DND-41 (cell line): ENCODE data around the gene ZEB1.
A peak's percentile ranks its signal among the peaks of the same experiment; 100 is the strongest.

ENCODE experiments used
- ATAC-seq: fragments of 200-7000 bp; cut with Tn5 transposase; 3 replicates; pipeline ENCODE4 v1.9.1; 2021; ENCODE audit warnings: low read depth; ENCODE audit not compliant: insufficient read depth
- DNase-seq: peaks from one replicate; pipeline ENCODE4 v3.0.0-alpha.2; 2020
- H2AFZ ChIP-seq: 2 replicates; pipeline ENCODE4 v1.6.0; 2012; ENCODE audit warnings: low read depth, low read length
- H3K27ac ChIP-seq: 2 replicates; pipeline ENCODE4 v1.5.1; 2012; ENCODE audit warnings: low read length, inconsistent platforms
- H3K27me3 ChIP-seq: fragments of 200-600 bp; sonication (generic); 2 replicates; pipeline ENCODE4 v1.6.0; 2012; ENCODE audit warnings: low read length, mild to moderate bottlenecking, inconsistent platforms; ENCODE audit not compliant: insufficient read depth, poor library complexity
- H3K36me3 ChIP-seq: 2 replicates; pipeline ENCODE4 v1.5.1; 2012; ENCODE audit warnings: low read length, inconsistent platforms; ENCODE audit not compliant: insufficient read depth
- H3K4me1 ChIP-seq: 2 replicates; pipeline ENCODE4 v1.5.1; 2012; ENCODE audit warnings: mild to moderate bottlenecking, low read length; ENCODE audit not compliant: insufficient read depth
- H3K4me2 ChIP-seq: 2 replicates; pipeline ENCODE4 v1.6.0; 2012; ENCODE audit warnings: mild to moderate bottlenecking, moderate library complexity, low read length, inconsistent platforms; ENCODE audit not compliant: insufficient read depth
- H3K4me3 ChIP-seq, 2 experiments: fragments of 200-600 bp in 1 of 2; shearing (Covaris generic) in 1 of 2; 2 replicates each; pipeline ENCODE4 v1.5.1; 2012 to 2016; ENCODE audit warnings: inconsistent platforms in 2 of 2, low read length in 2 of 2, mild to moderate bottlenecking in 2 of 2, low read depth in 1 of 2, moderate library complexity in 1 of 2
- H3K79me2 ChIP-seq: 2 replicates; pipeline ENCODE4 v1.6.0; 2012; ENCODE audit warnings: low read length, inconsistent platforms; ENCODE audit not compliant: insufficient read depth
- H3K9ac ChIP-seq: 2 replicates; pipeline ENCODE4 v1.6.0; 2012; ENCODE audit warnings: low read depth, mild to moderate bottlenecking, inconsistent platforms, low read length, moderate library complexity
- H3K9me3 ChIP-seq: 2 replicates; pipeline ENCODE4 v1.5.1; 2012; ENCODE audit warnings: low read length, moderate library complexity, mild to moderate bottlenecking, inconsistent platforms; ENCODE audit not compliant: insufficient read depth, severe bottlenecking
- H4K20me1 ChIP-seq: 2 replicates; pipeline ENCODE4 v1.6.0; 2012; ENCODE audit warnings: low read length; ENCODE audit not compliant: insufficient read depth
- EZH2 ChIP-seq: IDR thresholded peaks from 3 replicates; pipeline ENCODE4 v1.6.1; 2012; ENCODE audit warnings: borderline replicate concordance, low read depth, mild to moderate bottlenecking, moderate library complexity, low read length, inconsistent platforms; ENCODE audit not compliant: severe bottlenecking
- TF ChIP-seq, protein P1 (sequence below): IDR thresholded peaks from 2 replicates; pipeline ENCODE4 v1.5.1; 2012; ENCODE audit warnings: borderline replicate concordance, low read length, moderate library complexity, mild to moderate bottlenecking; ENCODE audit not compliant: poor library complexity, severe bottlenecking; ENCODE audit errors: extremely low read depth

Gene ZEB1

GRCh38 chr10:31476088-31476487 is 157.1 kb downstream of the ZEB1 start:
- H3K9me3 ChIP-seq = peaks cover 6% of the 10 kb centered on the region
- no peaks in the 10 kb centered on the region for H4K20me1 ChIP-seq
- ATAC-seq (no peak), DNase-seq (no peak)
- TF ChIP-seq EZH2 = no peak
- TF ChIP-seq, protein P1, sequence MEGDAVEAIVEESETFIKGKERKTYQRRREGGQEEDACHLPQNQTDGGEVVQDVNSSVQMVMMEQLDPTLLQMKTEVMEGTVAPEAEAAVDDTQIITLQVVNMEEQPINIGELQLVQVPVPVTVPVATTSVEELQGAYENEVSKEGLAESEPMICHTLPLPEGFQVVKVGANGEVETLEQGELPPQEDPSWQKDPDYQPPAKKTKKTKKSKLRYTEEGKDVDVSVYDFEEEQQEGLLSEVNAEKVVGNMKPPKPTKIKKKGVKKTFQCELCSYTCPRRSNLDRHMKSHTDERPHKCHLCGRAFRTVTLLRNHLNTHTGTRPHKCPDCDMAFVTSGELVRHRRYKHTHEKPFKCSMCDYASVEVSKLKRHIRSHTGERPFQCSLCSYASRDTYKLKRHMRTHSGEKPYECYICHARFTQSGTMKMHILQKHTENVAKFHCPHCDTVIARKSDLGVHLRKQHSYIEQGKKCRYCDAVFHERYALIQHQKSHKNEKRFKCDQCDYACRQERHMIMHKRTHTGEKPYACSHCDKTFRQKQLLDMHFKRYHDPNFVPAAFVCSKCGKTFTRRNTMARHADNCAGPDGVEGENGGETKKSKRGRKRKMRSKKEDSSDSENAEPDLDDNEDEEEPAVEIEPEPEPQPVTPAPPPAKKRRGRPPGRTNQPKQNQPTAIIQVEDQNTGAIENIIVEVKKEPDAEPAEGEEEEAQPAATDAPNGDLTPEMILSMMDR = no peak
- H3K79me2 ChIP-seq = peaks cover 17% of the 10 kb centered on the region
- no peak overlapping the region for H3K9ac ChIP-seq
- no peaks in the 10 kb centered on the region for H3K27me3 ChIP-seq
- H3K27ac ChIP-seq = peak overlapping the region; percentile 72; the same call in 1 of the 2 replicates
- H2AFZ ChIP-seq = no peak overlapping the region
- no peak overlapping the region for H3K4me2 ChIP-seq
- peaks cover 57% of the 10 kb centered on the region for H3K4me1 ChIP-seq
- H3K36me3 ChIP-seq = peaks cover 10% of the 10 kb centered on the region
- H3K4me3 ChIP-seq = no peak overlapping the region

DNA sequence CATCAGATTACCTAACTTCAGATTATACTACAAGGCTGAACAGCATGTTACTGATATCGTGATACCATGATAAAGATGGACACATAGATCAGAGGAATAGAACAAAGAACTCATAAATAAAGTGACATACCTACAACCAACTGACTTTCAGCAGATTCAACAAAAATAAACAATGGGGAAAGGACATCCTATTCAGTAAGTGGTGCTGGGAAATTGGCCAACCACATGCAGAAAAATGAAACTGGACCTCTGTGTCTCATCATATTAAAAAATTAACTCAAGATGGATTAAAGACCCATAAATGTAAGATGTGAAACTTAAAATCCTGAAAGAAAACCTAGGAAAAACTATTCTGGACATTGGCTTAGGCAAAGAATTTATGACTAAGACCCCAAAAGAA is 158.6 kb downstream of the ZEB1 start:
- no peak for DNase-seq
- Histone ChIP-seq H3K4me3 (no peak overlapping the region), H3K36me3 (peaks cover 24% of the 10 kb centered on the region), H3K27ac (peak overlapping the region; percentile 72), H2AFZ (no peak overlapping the region), H3K27me3 (no peaks in the 10 kb centered on the region), H3K9ac (no peak overlapping the region), H3K4me1 (peaks cover 57% of the 10 kb centered on the region), H3K4me2 (no peak overlapping the region), H4K20me1 (no peaks in the 10 kb centered on the region), H3K9me3 (peaks cover 6% of the 10 kb centered on the region), H3K79me2 (peaks cover 32% of the 10 kb centered on the region)
- no peak for ATAC-seq
- TF ChIP-seq, protein P1 = no peak
- no peak for TF ChIP-seq EZH2

- peaks cover 57% of the 10 kb centered on the region for H3K4me1 ChIP-seq
- ATAC-seq (peak; percentile 85), DNase-seq (no peak)
- H3K27ac ChIP-seq = peak overlapping the region; percentile 90
- H3K9ac ChIP-seq = peak overlapping the region; percentile 40; the same call in 1 of the 2 replicates
- H3K27me3 ChIP-seq = no peaks in the 10 kb centered on the region
- H3K4me2 ChIP-seq = peak overlapping the region; percentile 47
- peaks cover 43% of the 10 kb centered on the region for H3K36me3 ChIP-seq
- H2AFZ ChIP-seq = no peak overlapping the region
- TF ChIP-seq, protein P1 = no peak
- no peak for TF ChIP-seq EZH2
- H4K20me1 ChIP-seq = no peaks in the 10 kb centered on the region
- peaks cover 54% of the 10 kb centered on the region for H3K79me2 ChIP-seq
- H3K4me3 ChIP-seq = no peak overlapping the region
- peaks cover 6% of the 10 kb centered on the region for H3K9me3 ChIP-seq
Measured at GRCh38 chr10:31479752-31480151, 160.7 kb downstream of the ZEB1 start.

- Histone ChIP-seq H3K9ac (no peak overlapping the region), H3K4me1 (peaks cover 25% of the 10 kb centered on the region), H3K4me3 (no peak overlapping the region), H3K79me2 (peaks cover 84% of the 10 kb centered on the region), H3K36me3 (peaks cover 61% of the 10 kb centered on the region), H3K27me3 (no peaks in the 10 kb centered on the region), H3K4me2 (no peak overlapping the region), H4K20me1 (no peaks in the 10 kb centered on the region), H3K9me3 (no peaks in the 10 kb centered on the region), H2AFZ (no peak overlapping the region), H3K27ac (peak overlapping the region; percentile 33; the same call in 1 of the 2 replicates)
- TF ChIP-seq, protein P1 = no peak
- no peak for TF ChIP-seq EZH2
- no peak for ATAC-seq
- DNase-seq = no peak
Measured at GRCh38 chr10:31483546-31483945, 164.5 kb downstream of the ZEB1 start.
